NCI-H1694 (cell line): ENCODE results near the gene NBPF9.
A peak's percentile ranks its signal among the peaks of the same experiment; 100 is the strongest.
"Not testable (repeated sequence)": the region's sequence is repeated elsewhere in the genome, so short reads cannot be mapped to it uniquely, and the experiment has no call there.

Experiments used
- DNase-seq: peaks from one replicate; lab custom pipeline; 2025; lab: John Stamatoyannopoulos, UW

NBPF9 gene, protein sequence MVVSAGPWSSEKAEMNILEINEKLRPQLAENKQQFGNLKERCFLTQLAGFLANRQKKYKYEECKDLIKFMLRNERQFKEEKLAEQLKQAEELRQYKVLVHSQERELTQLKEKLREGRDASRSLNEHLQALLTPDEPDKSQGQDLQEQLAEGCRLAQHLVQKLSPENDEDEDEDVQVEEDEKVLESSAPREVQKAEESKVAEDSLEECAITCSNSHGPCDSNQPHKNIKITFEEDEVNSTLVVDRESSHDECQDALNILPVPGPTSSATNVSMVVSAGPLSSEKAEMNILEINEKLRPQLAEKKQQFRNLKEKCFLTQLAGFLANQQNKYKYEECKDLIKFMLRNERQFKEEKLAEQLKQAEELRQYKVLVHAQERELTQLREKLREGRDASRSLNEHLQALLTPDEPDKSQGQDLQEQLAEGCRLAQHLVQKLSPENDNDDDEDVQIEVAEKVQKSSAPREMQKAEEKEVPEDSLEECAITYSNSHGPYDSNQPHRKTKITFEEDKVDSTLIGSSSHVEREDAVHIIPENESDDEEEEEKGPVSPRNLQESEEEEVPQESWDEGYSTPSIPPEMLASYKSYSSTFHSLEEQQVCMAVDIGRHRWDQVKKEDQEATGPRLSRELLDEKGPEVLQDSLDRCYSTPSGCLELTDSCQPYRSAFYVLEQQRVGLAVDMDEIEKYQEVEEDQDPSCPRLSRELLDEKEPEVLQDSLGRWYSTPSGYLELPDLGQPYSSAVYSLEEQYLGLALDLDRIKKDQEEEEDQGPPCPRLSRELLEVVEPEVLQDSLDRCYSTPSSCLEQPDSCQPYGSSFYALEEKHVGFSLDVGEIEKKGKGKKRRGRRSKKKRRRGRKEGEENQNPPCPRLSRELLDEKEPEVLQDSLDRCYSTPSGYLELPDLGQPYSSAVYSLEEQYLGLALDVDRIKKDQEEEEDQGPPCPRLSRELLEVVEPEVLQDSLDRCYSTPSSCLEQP (N-terminal part only)

DNA sequence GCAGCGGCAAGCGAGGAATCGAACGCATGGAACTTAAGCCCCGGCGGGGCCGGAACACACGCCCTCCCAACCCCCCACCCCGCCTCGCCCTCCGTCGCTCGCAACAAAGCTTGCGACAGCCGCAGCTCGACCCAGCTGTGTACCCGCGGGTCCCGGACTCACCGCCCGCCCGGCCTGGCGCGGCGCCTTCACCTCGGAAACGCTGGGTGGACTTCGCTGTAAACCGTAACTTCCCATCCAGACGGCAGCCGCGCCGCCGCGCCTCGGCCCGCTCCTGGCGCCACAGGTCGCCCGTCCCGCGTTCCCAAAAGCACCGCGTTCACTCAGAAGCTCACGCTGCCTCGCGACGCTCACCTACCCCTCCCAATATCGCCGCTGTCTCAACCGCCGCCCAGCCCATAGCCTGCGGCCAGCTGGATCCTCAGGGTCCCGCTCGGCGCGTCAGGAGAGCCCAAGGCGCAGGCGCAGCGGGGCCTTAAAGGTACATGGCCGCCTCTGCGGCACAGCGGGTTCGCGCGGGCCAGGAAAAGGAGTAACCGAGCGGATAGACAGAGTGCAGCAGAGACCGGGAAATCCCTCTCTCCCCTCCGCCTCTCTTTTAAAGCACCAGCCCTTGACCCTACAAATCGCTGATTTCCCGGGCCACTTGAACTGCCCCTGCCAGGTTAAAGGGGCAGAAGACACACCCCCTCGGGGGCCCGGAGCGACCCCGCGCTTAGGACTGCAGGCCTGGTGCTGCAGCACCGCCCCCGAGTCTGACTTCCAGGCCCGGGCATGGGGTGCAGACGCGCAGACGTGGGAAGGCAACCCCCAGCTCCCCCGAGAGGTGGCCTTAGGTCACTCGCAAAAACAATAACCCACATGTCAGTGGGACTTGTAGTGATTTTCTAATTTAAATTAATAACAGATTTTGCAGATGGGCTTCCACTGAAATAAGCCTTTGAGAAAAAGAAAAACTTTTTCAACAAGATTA, at the start of gene NBPF9:
TSS of gene NBPF9 (minus strand) at position 443 of the 973 bp plus-strand sequence. CDS start 21,412 bp downstream, outside the sequence.
- DNase-seq, result peak; percentile 8

DNA sequence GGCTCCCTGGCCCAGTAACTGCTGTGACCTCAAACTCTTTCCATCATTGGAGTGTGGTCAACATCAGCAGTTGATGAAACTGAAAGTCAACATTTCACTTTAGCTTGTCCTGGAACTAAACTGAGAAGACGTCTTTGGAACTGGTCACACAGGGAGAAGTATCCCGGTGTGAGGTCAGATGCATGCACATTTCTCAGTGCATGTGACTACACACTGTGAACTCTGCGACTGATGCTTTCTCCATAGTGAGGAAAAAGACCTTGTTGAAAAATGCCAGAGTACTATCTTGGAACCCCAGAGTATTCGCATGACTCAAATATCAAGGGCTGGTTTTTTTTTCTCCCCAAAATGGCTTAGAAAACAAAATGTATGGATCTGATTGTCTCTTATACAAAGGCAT, 46.6 kb upstream of the NBPF9 start:
- not testable (repeated sequence) for DNase-seq

DNA sequence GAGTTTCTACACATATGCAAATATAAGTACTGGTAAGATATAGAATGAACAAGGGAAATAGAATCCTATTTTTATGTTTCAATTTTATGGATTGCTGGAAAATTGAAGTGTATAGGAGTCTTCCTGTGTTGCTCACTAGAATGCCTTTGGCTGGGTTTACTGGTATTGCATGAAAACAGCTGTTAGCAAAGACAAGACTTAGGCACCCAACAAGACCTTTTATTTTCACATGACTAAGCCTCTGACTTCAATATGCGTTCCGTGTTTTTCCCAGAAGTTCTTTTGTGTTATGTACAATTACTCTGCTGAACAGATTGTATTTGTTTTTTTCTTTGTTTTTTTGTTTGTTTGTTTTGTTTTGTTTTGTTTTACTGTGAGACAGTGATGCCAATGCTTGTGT, 34.2 kb upstream of the NBPF9 start:
- DNase-seq, result not testable (repeated sequence)

DNA sequence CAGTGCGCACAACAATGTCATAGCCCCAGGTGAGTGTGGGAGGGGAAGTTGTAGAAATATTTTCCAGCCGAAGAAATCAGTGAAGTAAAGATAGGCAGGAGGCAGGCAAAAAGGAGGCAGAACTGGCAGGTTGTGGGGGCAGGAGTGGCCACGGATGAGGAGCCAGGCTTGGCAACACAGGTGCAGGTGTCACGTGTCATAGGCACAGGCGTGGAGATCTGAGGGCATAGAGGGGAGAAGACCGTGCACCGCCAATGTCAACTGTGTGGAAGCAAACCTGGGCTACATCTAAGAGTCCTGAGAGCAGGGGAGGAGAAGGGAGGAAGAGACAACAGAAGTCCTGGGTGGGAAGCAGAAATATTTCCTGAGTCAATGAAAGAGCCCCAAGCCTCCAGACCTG, 27.6 kb upstream of the NBPF9 start:
- not testable (repeated sequence) for DNase-seq

DNA sequence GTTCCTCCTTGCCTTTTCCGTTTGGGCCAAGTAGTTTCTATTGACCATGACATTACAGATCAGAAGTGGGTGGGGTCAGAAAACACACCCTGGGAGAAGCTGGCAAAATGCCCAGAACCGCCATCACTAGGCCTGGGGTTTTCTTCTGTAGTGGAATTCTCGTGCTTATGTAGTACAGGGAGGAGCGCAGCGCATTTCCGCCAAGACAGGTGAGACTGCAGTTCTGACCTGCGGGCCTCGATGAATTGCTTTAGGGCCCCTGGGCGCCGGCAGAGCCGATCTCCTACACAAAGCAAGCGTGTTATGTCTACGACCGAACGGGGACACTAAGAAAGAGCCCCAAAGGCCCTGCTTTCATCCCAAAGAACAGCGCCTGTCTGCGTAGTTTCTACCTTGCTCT, 25.9 kb upstream of the NBPF9 start:
- not testable (repeated sequence) for DNase-seq

DNA sequence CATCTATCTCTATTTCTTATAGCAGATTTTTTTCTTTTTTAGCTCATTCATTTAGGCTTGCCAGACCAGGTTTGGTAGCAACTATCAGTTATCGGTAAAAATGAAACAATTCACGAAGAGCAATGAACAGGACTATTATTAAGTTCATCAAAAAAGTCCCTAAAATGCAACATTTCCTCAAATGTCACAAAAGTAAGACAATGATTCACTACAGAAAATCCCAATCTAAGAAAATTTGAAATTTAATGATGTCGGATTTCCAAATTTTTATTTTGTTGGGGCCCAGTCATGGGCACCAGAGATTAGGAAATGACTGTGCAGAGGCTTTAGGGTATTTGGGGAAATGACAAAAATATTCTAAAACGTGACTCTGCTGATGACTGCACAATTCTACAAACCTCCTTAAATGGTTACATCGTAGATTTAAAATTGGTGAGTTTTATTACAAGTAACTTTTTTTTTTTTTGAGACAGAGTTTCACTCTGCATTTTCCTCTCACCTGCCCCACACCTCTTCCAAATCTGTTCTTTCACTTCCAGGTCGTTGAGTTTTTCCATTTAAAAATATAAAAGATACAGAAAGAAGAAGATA, 23.3 kb upstream of the NBPF9 start:
- not testable (repeated sequence) for DNase-seq

DNA sequence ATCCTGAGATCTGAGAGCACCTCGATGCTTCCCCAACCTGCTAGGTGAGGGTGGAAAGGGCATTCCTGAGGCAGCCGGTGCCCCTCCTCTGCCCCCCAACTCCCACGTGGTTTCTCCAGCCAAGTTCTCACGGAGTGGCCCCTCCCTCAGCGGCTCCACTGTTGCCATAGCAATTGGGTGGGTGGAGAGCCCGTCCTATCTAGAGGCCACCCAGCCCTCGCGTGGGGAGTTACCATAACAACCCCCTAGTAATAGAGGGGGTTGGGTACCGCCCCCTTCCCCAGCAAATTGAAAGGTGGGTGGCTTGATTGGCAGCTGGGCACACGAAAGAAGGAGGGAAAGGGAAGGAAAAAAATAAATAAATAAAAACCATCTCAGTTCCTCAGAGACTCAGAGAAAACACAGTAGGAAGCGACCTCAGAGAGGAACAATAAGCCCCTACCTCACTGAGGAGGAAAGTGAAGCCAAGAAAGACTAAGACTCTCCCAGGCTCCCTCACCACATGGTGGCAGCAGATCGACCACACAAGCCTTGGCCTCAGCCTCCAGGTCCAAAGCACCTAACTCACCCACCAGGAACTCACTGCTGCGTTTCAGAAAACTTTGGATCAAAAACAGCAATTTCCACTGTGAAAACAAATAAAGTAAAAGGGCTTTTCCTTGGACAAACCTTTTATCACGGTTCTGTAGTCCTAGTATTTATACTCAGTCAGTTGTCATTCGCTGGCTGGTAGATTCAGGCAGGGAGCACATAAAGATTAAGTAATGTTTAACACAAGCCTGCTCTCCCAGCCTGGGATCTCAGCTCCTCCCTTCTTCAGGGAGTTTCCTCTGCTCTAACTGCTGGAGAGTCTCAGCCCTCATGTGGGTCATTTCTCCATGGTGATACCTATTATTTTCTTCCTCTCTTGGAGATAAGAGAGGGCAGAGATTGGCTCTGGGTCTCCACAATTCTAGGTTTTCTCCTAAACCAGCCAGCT, 20.9 kb upstream of the NBPF9 start:
- not testable (repeated sequence) for DNase-seq

DNA sequence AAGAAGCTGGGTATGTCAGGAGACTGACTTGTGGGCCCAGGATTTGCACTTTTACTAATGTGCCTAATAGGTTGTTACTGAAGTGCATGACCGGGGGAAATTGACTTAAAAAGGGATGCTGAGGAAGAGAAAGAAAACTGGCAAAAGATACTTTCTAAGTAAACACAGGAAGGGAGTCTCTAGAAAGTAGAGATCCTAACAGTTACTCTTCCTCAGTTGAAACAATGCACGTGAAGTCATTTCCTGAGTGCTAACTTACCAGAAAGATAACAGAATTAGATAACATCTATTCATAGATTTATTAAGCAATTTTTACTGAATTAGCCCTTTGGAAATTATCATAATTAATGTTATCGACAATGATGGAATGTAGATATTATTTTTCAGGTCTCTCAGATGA, 9.5 kb upstream of the NBPF9 start:
- not testable (repeated sequence) for DNase-seq

DNA sequence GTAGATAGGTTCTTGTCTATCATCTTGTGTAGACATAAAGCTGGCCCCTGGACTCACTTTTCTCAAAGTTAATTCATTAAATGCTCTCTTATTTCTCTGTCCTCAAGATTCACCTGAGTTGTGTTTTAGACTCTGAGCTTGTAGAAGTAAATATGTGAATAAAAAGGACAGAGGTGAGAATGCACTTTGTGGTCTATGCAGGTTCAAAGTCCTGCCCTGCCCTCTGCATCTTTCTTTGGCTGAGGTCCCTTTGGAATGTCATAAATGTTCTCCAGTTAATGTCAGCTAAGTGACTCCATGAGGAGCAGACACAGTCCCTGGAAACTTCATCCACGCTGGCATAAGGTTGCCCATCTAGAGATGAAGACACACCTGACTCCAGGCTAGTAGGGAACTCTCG, 7.0 kb upstream of the NBPF9 start:
- not testable (repeated sequence) for DNase-seq

DNA sequence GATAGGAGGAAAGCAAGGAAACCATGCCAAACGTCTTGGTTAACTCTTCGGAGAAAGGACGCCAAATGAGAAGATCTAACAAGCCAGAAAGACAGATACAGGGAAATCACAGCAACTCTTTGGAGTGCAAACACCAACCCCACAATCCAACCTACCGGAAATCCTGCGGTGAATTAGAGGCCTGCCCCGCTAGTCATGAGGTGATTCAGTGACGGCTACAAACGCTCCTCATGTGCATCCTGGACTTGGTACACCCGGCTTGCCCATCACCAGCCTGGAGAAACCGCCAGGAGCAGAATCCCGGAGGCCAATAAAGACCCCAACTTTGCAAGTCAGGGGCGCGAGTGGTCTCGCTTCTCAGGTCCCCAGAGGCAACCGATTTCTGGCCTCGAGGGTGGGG, 777 bp downstream of the NBPF9 start:
- not testable (repeated sequence) for DNase-seq

DNA sequence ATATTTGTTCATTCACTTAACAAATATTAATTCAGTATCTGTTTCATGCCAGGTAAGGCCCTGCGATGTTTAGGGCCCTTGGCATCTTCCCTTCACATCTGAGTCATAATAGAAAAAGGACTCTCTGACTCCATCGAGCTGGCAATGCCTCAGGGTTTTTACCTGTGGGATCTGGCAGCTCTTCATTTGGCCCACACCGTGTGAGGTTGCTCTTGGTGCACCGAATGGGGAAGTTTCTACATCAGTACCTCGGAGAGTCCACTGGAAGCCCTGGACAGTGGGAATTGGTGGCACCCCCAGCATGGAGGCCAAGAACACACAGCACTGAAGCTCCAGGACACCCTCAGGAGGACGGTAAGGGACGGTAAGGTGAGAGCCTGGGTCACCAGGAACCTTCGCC, 5.1 kb downstream of the NBPF9 start:
- not testable (repeated sequence) for DNase-seq

DNA sequence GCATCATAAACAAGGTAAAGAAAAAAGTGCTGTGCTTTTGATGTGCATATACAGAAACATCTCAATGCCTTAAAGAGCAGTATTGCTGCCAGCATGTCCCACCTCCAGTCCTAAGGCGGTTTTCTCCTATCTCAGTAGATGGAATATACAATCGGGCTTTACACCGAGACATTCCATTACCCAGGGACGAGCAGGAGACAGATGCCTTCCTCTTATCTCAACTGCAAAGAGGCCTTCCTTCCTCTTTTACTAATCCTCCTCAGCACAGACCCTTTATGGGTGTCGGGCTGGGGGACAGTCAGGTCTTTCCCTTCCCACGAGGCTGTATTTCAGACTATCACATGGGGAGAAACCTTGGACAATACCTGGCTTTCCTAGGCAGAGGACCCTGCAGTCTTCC, 10.2 kb downstream of the NBPF9 start:
- not testable (repeated sequence) for DNase-seq

DNA sequence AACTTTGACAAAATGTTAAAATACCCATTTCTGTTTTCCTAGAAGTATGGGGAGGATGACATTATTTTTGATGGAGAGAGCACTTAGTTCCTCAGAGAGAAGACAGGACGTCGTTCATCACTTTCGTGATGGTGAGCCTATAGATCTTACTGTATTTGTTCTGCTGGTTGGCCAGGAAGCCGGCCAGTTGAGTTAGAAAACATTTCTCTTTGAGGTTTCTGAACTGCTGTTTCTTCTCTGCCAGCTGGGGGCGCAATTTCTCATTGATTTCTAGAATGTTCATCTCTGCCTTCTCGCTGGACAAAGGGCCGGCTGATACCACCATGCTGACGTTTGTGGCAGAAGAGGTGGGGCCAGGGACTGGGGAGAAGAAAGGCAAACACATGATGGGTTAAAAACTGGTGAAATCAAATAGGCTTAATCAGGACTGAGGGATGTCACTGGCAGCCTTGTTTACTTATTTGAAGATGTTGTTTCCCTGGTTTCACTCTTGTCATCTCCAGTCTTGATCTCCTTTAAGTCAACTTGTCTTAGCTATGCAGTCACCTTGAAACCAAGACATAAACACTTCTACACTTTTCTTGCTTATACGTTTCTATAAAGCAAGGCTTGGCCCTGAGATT, 27.7 kb downstream of the NBPF9 start:
- not testable (repeated sequence) for DNase-seq

DNA sequence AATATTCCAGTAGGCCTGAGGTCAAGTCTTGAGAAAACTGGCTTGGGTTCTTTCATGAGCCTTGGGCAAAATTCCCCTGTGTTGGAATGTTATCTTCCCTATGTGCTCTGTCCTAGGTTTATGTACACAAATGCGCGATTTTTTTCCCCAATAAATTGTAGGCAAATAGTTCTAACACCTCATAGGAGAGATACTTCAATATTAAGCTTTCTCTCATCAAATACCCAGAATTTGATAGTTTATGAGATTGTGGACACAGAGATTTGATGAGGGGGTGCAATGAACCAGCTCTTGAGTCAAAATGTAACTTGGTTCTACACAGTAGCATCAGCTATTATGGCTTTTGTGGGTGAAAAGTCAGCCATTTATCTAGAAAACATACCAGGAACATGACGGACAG, 38.7 kb downstream of the NBPF9 start:
- not testable (repeated sequence) for DNase-seq

DNA sequence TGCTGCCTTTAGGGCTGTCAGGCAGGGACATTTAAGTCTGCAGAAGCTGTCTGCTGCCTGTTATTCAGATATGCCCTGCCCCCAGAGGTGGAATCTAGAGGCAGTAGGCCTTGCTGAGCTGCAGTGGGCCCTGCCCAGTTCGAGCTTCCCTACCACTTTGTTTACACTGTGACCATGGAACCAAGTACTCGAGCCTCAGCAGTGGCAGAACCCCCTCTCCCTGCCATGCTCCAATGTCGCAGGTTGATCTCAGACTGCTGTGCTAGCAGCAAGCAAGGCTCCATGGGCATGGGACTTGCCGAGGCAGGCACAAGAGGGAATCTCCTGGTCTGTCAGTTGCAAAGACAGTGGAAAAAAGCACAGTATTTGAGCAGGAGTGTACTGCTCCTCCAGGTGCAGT, 60.3 kb downstream of the NBPF9 start:
- DNase-seq, result not testable (repeated sequence)

DNA sequence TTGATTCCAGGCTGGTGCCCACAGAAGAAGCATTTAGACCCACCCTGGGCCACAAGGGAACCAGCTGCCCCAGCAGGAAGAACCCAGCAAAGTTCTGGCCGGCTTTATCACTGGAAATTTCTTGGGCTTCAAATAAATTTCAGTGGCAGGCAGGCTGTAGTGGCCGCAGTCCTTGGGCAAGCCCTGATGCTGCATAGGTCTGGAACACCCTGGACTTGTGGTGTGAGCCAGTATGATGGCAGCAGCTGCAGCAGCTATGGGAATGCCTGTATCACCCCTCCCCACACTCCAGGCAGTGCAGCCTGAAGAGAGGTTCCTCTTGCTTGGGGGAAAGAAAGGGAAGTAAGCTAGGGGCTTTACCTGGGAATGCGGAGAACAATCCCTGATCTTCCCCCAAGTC, 69.4 kb downstream of the NBPF9 start:
- DNase-seq, result not testable (repeated sequence)

DNA sequence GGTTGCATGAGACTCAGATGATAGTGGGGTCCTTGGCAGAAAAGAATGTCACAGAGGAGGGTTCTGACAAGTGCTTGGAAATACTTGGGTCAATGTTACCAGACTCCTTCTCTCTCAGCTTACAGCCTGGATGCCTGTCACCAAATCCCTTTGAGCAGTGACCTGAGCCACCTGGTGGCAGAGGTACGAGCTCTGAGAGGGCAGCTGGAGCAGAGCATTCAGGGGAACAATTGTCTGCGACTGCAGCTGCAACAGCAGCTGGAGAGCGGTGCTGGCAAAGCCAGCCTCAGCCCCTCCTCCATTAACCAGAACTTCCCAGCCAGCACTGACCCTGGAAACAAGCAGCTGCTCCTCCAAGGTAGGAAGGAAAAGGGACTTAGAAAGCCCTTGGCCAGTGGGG, 79.0 kb downstream of the NBPF9 start:
- not testable (repeated sequence) for DNase-seq

DNA sequence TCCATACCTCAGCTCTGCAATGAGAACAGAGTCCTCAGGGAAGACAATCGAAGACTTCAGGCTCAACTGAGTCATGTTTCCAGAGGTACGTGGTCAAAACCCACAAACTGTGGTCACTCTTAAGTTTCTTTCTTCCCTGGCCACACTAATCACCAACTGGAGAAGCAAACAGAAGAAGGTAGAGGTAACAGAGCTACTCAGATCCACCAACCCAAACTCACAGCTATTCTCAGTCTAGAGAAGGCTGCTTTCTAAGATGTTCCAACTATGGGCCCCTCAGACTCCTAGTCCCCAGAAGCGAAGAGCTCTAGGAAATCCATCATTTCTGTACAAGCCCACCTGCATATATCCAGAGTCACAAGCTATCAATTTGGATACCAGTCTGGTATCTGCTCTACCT, 84.8 kb downstream of the NBPF9 start:
- not testable (repeated sequence) for DNase-seq

DNA sequence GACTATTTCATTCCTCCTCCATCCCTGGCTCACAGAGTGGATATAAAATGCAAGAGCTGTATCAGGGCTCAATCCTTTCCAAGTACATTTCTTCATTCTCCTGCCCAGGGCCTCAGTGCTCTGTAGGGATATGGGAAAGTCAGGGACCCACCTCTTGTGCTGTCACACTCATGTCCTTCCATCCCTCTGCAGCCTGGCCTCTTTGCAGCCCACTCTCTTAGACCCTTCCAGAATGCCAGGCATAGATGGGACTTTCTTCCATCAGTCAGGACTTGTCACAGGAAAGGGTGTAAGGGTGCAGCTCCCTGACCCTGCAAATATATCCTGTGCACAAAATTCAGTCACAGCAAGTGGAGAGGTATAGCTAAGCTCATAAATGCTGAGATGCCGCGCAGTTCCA, 86.7 kb downstream of the NBPF9 start:
- not testable (repeated sequence) for DNase-seq
